Neural cell (in vitro differentiated cells): Measurements from ENCODE around the gene PDZD4.

ENCODE experiments used
- CTCF ChIP-seq: fragments of 450-650 bp; IDR thresholded peaks from 2 replicates; pipeline ENCODE4 v1.5.1; 2014; ENCODE audit warnings: antibody characterized with exemption, mild to moderate bottlenecking, moderate library complexity; ENCODE audit not compliant: poor library complexity, severe bottlenecking
- EP300 ChIP-seq: fragments of 450-650 bp; conservative IDR thresholded peaks from 2 replicates; pipeline ENCODE4 v1.6.1; 2014; ENCODE audit warnings: antibody characterized with exemption, mild to moderate bottlenecking, moderate library complexity; ENCODE audit not compliant: poor library complexity, severe bottlenecking
- EZH2 ChIP-seq: fragments of 200-600, 300-800 bp; shearing (Covaris generic), sonication (generic); IDR thresholded peaks from 2 replicates; pipeline ENCODE4 v1.6.1; 2014; ENCODE audit warnings: antibody characterized with exemption, low read length, borderline replicate concordance, mild to moderate bottlenecking; ENCODE audit not compliant: insufficient read depth, poor library complexity, severe bottlenecking
- MXI1 ChIP-seq: fragments of 450-650 bp; conservative IDR thresholded peaks from 2 replicates; pipeline ENCODE4 v1.6.1; 2014; ENCODE audit warnings: antibody characterized with exemption, mild to moderate bottlenecking; ENCODE audit not compliant: poor library complexity, severe bottlenecking
- POLR2AphosphoS5 ChIP-seq: IDR thresholded peaks from 2 replicates; pipeline ENCODE4 v1.6.1; 2012
- RAD21 ChIP-seq: fragments of 450-650 bp; conservative IDR thresholded peaks from 2 replicates; pipeline ENCODE4 v1.6.1; 2014; ENCODE audit warnings: antibody characterized with exemption, mild to moderate bottlenecking, moderate library complexity
- REST ChIP-seq: IDR thresholded peaks from 2 replicates; pipeline ENCODE4 v1.6.1; 2012; ENCODE audit warnings: borderline replicate concordance
- SMC3 ChIP-seq: fragments of 450-650 bp; conservative IDR thresholded peaks from 2 replicates; pipeline ENCODE4 v1.6.1; 2014; ENCODE audit warnings: antibody characterized with exemption, mild to moderate bottlenecking, moderate library complexity; ENCODE audit not compliant: poor library complexity

- no peak for TF ChIP-seq CTCF
- TF ChIP-seq EZH2 = no peak
- no peak for TF ChIP-seq REST
- no peak for TF ChIP-seq RAD21
- TF ChIP-seq SMC3 = no peak
- no peak for TF ChIP-seq POLR2AphosphoS5
- TF ChIP-seq MXI1 = no peak
- TF ChIP-seq EP300 = no peak
Observed at GRCh38 chrX:153792368-153792767, 38.0 kb downstream of the PDZD4 start.
